HCT116 (cell line): ENCODE measurements around the gene TBC1D1. TPM values are rescaled to one million over a fixed set of nuclear protein-coding genes. Genes with fewer than 3 reads are reported as not detected.

Source experiments
- ATAC-seq: fragments of 200-7000 bp; cut with Tn5 transposase; 2 replicates; pipeline ENCODE4 v1.9.1; 2020; ENCODE audit warnings: mild to moderate bottlenecking, moderate library complexity
- BruUV-seq: library from RNA; stranded (reverse); fragments of 400-500 nt; replicated peaks from 2 replicates; lab custom pipeline; 2021; lab: Mats Ljungman, UMichigan
- CTCF ChIA-PET: fragments of 300-600 bp; sonication (Branson Sonifier 250); formaldehyde crosslinking; loops from one replicate; lab custom pipeline; 2021; ENCODE audit warnings: antibody characterized with exemption; lab: Charles Lee
- POLR2A ChIA-PET: fragments of 300-600, 350-600 bp; sonication (Branson Sonifier 250); formaldehyde crosslinking; loops from one replicate; lab custom pipeline; 2021; ENCODE audit warnings: antibody characterized with exemption; lab: Charles Lee
- RAD21 ChIA-PET, 2 experiments: fragments of 300-600 bp; sonication (Branson Sonifier 250); formaldehyde crosslinking; loops; one replicate each; lab custom pipeline; 2023; ENCODE audit warnings: low total read pairs in 2 of 2; ENCODE audit not compliant: uncharacterized antibody in 2 of 2, unreplicated experiment in 2 of 2, low non-redundant PET in 1 of 2; lab: Charles Lee
- DNase-seq: peaks from one replicate; pipeline ENCODE4 v3.0.0-alpha.2; 2010; ENCODE audit warnings: low read depth, low spot score
- H2AFZ ChIP-seq: fragments of 200-600 bp; shearing (Covaris generic), sonication (generic); 2 replicates; pipeline ENCODE4 v1.6.1; 2017; ENCODE audit warnings: low read depth, mixed run types, mixed read lengths, antibody characterized with exemption, low read length; ENCODE audit not compliant: poor library complexity, severe bottlenecking
- H3K27ac ChIP-seq: 2 replicates; pipeline ENCODE4 v1.5.1; 2012; ENCODE audit warnings: low read depth, low read length
- H3K27me3 ChIP-seq: fragments of 200-600 bp; sonication (generic); 2 replicates; pipeline ENCODE4 v1.6.1; 2016; ENCODE audit warnings: mixed run types, low read length, mixed read lengths; ENCODE audit not compliant: insufficient read depth
- H3K36me3 ChIP-seq, 2 experiments: fragments of 200-500 bp in 1 of 2; fragments of 200-600 bp in 1 of 2; sonication (Bioruptor generic) in 1 of 2; sonication (generic) in 1 of 2; 2 replicates each; pipeline versions ENCODE4 v1.5.1 to v1.6.1; 2014 to 2016; ENCODE audit warnings: low read length in 2 of 2, inconsistent platforms in 1 of 2, mixed read lengths in 1 of 2, mixed run types in 1 of 2; ENCODE audit not compliant: insufficient read depth in 2 of 2, control insufficient read depth in 1 of 2
- H3K4me1 ChIP-seq, 2 experiments: fragments of 200-600 bp in 1 of 2; sonication (generic) in 1 of 2; 2 replicates each; pipeline versions ENCODE4 v1.5.1 to v1.6.1; 2012 to 2017; ENCODE audit warnings: low read length in 2 of 2, inconsistent platforms in 1 of 2, mild to moderate bottlenecking in 1 of 2, mixed read lengths in 1 of 2, mixed run types in 1 of 2, moderate library complexity in 1 of 2; ENCODE audit not compliant: insufficient read depth in 2 of 2, control insufficient read depth in 1 of 2
- H3K4me2 ChIP-seq: fragments of 200-600 bp; sonication (generic); 2 replicates; pipeline ENCODE4 v1.6.1; 2017; ENCODE audit warnings: mixed run types, low read length, mixed read lengths
- H3K4me3 ChIP-seq, 2 experiments: fragments of 200-600 bp in 1 of 2; sonication (generic) in 1 of 2; replicated peaks in 1 of 2; 2 replicates each; pipeline ENCODE4 v1.5.1; 2011 to 2016; ENCODE audit warnings: low read length in 2 of 2, control low read depth in 1 of 2, low read depth in 1 of 2, mild to moderate bottlenecking in 1 of 2, mixed read lengths in 1 of 2, mixed run types in 1 of 2
- H3K79me2 ChIP-seq: fragments of 200-600 bp; sonication (generic); 2 replicates; pipeline ENCODE4 v1.6.1; 2017; ENCODE audit warnings: mild to moderate bottlenecking, mixed run types, low read length, moderate library complexity, mixed read lengths; ENCODE audit not compliant: insufficient read depth
- H3K9ac ChIP-seq: fragments of 200-600 bp; sonication (generic); 2 replicates; pipeline ENCODE4 v1.6.1; 2016; ENCODE audit warnings: low read length, mixed read lengths
- H3K9me2 ChIP-seq: fragments of 200-600 bp; sonication (generic), shearing (Covaris generic); 2 replicates; pipeline ENCODE4 v1.6.1; 2017; ENCODE audit warnings: mixed run types, mild to moderate bottlenecking, moderate library complexity; ENCODE audit not compliant: insufficient read depth
- H3K9me3 ChIP-seq, 2 experiments: fragments of 200-500 bp in 1 of 2; fragments of 200-600 bp in 1 of 2; sonication (Bioruptor generic) in 1 of 2; sonication (generic) in 1 of 2; 2 replicates each; pipeline ENCODE4 v1.6.1; 2014 to 2017; ENCODE audit warnings: low read length in 2 of 2, mixed read lengths in 2 of 2, inconsistent platforms in 1 of 2, low read depth in 1 of 2, mild to moderate bottlenecking in 1 of 2, mixed run types in 1 of 2, moderate library complexity in 1 of 2; ENCODE audit not compliant: control insufficient read depth in 1 of 2, insufficient read depth in 1 of 2
- H4K20me1 ChIP-seq: fragments of 200-600 bp; sonication (generic), shearing (Covaris generic); 2 replicates; pipeline ENCODE4 v1.6.1; 2017; ENCODE audit warnings: mixed run types, mild to moderate bottlenecking, moderate library complexity; ENCODE audit not compliant: insufficient read depth
- ATF3 ChIP-seq: IDR thresholded peaks from 2 replicates; pipeline ENCODE4 v1.6.1; 2012
- CBX3 ChIP-seq: IDR thresholded peaks from 2 replicates; pipeline ENCODE4 v1.6.1; 2012; ENCODE audit warnings: low read depth
- CEBPB ChIP-seq: IDR thresholded peaks from 2 replicates; pipeline ENCODE4 v1.6.1; 2012; ENCODE audit warnings: low read depth
- EGR1 ChIP-seq: IDR thresholded peaks from 2 replicates; pipeline ENCODE4 v1.6.1; 2012; ENCODE audit warnings: low read depth
- ELF1 ChIP-seq: IDR thresholded peaks from 2 replicates; pipeline ENCODE4 v1.6.1; 2012; ENCODE audit warnings: low read depth, borderline replicate concordance
- EZH2phosphoT487 ChIP-seq: fragments of 200-600 bp; IDR thresholded peaks from 2 replicates; pipeline ENCODE4 v1.6.1; 2018; ENCODE audit warnings: antibody characterized with exemption, borderline replicate concordance
- FOSL1 ChIP-seq: IDR thresholded peaks from 2 replicates; pipeline ENCODE4 v1.6.1; 2012; ENCODE audit warnings: low read depth
- JUND ChIP-seq: IDR thresholded peaks from 2 replicates; pipeline ENCODE4 v1.6.1; 2012
- POLR2AphosphoS5 ChIP-seq: IDR thresholded peaks from 2 replicates; pipeline ENCODE4 v1.6.1; 2011; ENCODE audit warnings: mild to moderate bottlenecking, low read depth, low read length, moderate library complexity
- RAD21 ChIP-seq: IDR thresholded peaks from 2 replicates; pipeline ENCODE4 v1.6.1; 2012; ENCODE audit warnings: low read depth, mild to moderate bottlenecking
- REST ChIP-seq: IDR thresholded peaks from 2 replicates; pipeline ENCODE4 v1.6.1; 2012; ENCODE audit warnings: low read depth
- SIN3A ChIP-seq: IDR thresholded peaks from 2 replicates; pipeline ENCODE4 v1.6.1; 2012; ENCODE audit warnings: low read depth
- SP1 ChIP-seq: IDR thresholded peaks from 2 replicates; pipeline ENCODE4 v1.6.1; 2012; ENCODE audit warnings: low read depth
- SRF ChIP-seq: IDR thresholded peaks from 2 replicates; pipeline ENCODE4 v1.6.1; 2012; ENCODE audit warnings: low read depth
- TCF7L2 ChIP-seq: IDR thresholded peaks from 2 replicates; pipeline ENCODE4 v1.7.0; 2011; ENCODE audit warnings: borderline replicate concordance, inconsistent platforms; ENCODE audit not compliant: insufficient read depth, insufficient read length; ENCODE audit errors: extremely low read depth
- YY1 ChIP-seq: IDR thresholded peaks from 2 replicates; pipeline ENCODE4 v1.6.1; 2011; ENCODE audit warnings: low read length, low read depth, moderate library complexity, mild to moderate bottlenecking; ENCODE audit not compliant: insufficient replicate concordance; ENCODE audit errors: extremely low read depth
- ZBTB33 ChIP-seq: IDR thresholded peaks from 2 replicates; pipeline ENCODE4 v1.6.1; 2011; ENCODE audit warnings: mild to moderate bottlenecking, low read length, moderate library complexity; ENCODE audit not compliant: insufficient replicate concordance; ENCODE audit errors: extremely low read depth
- ZFX ChIP-seq: fragments of 450-650 bp; IDR thresholded peaks from 2 replicates; pipeline ENCODE4 v1.6.1; 2017
- ZNF274 ChIP-seq: fragments of 200-500 bp; sonication (Bioruptor generic); IDR thresholded peaks from 2 replicates; pipeline ENCODE4 v1.6.1; 2014; ENCODE audit warnings: mild to moderate bottlenecking, low read depth, low read length, inconsistent platforms
- intact Hi-C: fragments of 100-400 bp; cut with micrococcal nuclease; formaldehyde crosslinking; loops from 2 replicates; pipeline ENCODE4 v1.10.0; 2022
- total RNA-seq: library from RNA; stranded (reverse); gene quantifications from one replicate; pipeline ENCODE4 v1.2.1, GENCODE V29; 2021; ENCODE audit not compliant: unreplicated experiment
- TF ChIP-seq, protein P1 (sequence below), 3 experiments: fragments of 200-600 bp in 1 of 3; sonication (generic) in 1 of 3; IDR thresholded peaks in 2 of 3; conservative IDR thresholded peaks in 1 of 3; 2 replicates each; pipeline ENCODE4 v1.5.1; 2012 to 2017; ENCODE audit warnings: low read depth in 2 of 3, low read length in 2 of 3, antibody characterized with exemption in 1 of 3, borderline replicate concordance in 1 of 3, control low read depth in 1 of 3, mild to moderate bottlenecking in 1 of 3, mixed read lengths in 1 of 3, mixed run types in 1 of 3, moderate library complexity in 1 of 3; ENCODE audit not compliant: insufficient read depth in 1 of 3

Gene TBC1D1
- total RNA-seq, 1 experiment from 2014 or later: 82.7 TPM

GRCh38 chr4:37980246-37980645 lies 89.4 kb downstream of the TBC1D1 start:
- POLR2A ChIA-PET: no interaction called here
- intact Hi-C loops: no loop called here
- Histone ChIP-seq H3K36me3 (no peaks in the 10 kb centered on the region), H4K20me1 (no peaks in the 10 kb centered on the region), H3K27ac (no peak overlapping the region), H2AFZ (no peak overlapping the region), H3K27me3 (no peaks in the 10 kb centered on the region), H3K4me1 (peaks cover 6 to 31% of the 10 kb centered on the region in 2 experiments; a peak in 3 of 4 replicates), H3K4me3 (no peak overlapping the region), H3K4me2 (no peak overlapping the region), H3K9me2 (no peaks in the 10 kb centered on the region), H3K9me3 (no peaks in the 10 kb centered on the region), H3K79me2 (peaks cover 47% of the 10 kb centered on the region), H3K9ac (no peak overlapping the region)
- TF ChIP-seq REST (no peak), ATF3 (no peak), FOSL1 (no peak), SP1 (no peak), ZFX (no peak), EGR1 (no peak), ELF1 (no peak), POLR2AphosphoS5 (no peak), SIN3A (no peak), CBX3 (no peak), TCF7L2 (no peak), YY1 (no peak), ZNF274 (no peak), EZH2phosphoT487 (no peak), SRF (no peak), ZBTB33 (no peak), JUND (no peak), RAD21 (no peak), CEBPB (no peak)
- TF ChIP-seq, protein P1, sequence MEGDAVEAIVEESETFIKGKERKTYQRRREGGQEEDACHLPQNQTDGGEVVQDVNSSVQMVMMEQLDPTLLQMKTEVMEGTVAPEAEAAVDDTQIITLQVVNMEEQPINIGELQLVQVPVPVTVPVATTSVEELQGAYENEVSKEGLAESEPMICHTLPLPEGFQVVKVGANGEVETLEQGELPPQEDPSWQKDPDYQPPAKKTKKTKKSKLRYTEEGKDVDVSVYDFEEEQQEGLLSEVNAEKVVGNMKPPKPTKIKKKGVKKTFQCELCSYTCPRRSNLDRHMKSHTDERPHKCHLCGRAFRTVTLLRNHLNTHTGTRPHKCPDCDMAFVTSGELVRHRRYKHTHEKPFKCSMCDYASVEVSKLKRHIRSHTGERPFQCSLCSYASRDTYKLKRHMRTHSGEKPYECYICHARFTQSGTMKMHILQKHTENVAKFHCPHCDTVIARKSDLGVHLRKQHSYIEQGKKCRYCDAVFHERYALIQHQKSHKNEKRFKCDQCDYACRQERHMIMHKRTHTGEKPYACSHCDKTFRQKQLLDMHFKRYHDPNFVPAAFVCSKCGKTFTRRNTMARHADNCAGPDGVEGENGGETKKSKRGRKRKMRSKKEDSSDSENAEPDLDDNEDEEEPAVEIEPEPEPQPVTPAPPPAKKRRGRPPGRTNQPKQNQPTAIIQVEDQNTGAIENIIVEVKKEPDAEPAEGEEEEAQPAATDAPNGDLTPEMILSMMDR (IDR thresholded peaks at IDR 0.05 in 2 of 3, conservative IDR thresholded peaks at IDR 0.05 in 1 of 3; ENCODE audit: borderline replicate concordance in 1 of 3, insufficient read depth in 1 of 3, low read depth in 2 of 3, low read length in 2 of 3): no peak
- ATAC-seq (no peak), DNase-seq (no peak)
- RAD21 ChIA-PET: no interaction called here
- CTCF ChIA-PET: no interaction called here
- no TSS peak for BruUV-seq
